ENCODE measurements around the gene PIK3R3. TPM values are rescaled to one million over a fixed set of nuclear protein-coding genes. Genes with fewer than 3 reads are reported as not detected.

The PIK3R3 gene
- total and polyA plus RNA-seq, 7 donors, result 6.7 to 24.2 (median 17.4) TPM

GRCh38 chr1:46081619-46082018, 50.8 kb downstream of the PIK3R3 start:
- 76 to 88% (median 82%) methylated on average over 1 of the region's 1 CpG for WGBS, 3 donors
- no peak overlapping the region for H3K4me3 ChIP-seq
- no peak for TF ChIP-seq CTCF (IDR thresholded peaks at IDR 0.05)
- peaks cover 12% of the 10 kb centered on the region for H3K4me1 ChIP-seq
- H3K27me3 ChIP-seq (ENCODE audit: insufficient read depth in 3 of 3, low read length in 2 of 3), result no peaks in the 10 kb centered on the region
- no peak for DNase-seq
- no peaks in the 10 kb centered on the region for H3K9me3 ChIP-seq
- H3K27ac ChIP-seq, result no peak overlapping the region
- H3K36me3 ChIP-seq (ENCODE audit: insufficient read depth in 1 of 2, low read depth in 1 of 2), result peaks cover 0 to 12% of the 10 kb centered on the region in 2 donors
- intact Hi-C loops (cut with DNase I), result no loop called here
- ATAC-seq, result no peak

GRCh38 chr1:46081206-46081605, 51.2 kb downstream of the PIK3R3 start:
- DNase-seq, result no peak
- no peak overlapping the region for H3K27ac ChIP-seq

GRCh38 chr1:46080257-46080656, 52.2 kb downstream of the PIK3R3 start:
- ATAC-seq, result no peak
- no peak for TF ChIP-seq CTCF (IDR thresholded peaks at IDR 0.05)
- Histone ChIP-seq H3K4me1 (peaks cover 8% of the 10 kb centered on the region), H3K36me3 (ENCODE audit: insufficient read depth in 1 of 2, low read depth in 1 of 2) (peaks cover 0 to 24% of the 10 kb centered on the region in 2 donors), H3K27me3 (ENCODE audit: insufficient read depth in 3 of 3, low read length in 2 of 3) (no peaks in the 10 kb centered on the region), H3K27ac (no peak overlapping the region), H3K4me3 (no peak overlapping the region), H3K9me3 (no peaks in the 10 kb centered on the region)
- no peak for DNase-seq
- intact Hi-C loops (cut with DNase I), result no loop called here
- 82 to 87% (median 84%) methylated on average over 3 of the region's 3 CpGs for WGBS, 3 donors

More at GRCh38 chr1:46081206-46081605, 51.2 kb downstream of the PIK3R3 start:
- peaks cover 12% of the 10 kb centered on the region for H3K4me1 ChIP-seq
- no peak for ATAC-seq
- H3K27me3 ChIP-seq (ENCODE audit: insufficient read depth in 3 of 3, low read length in 2 of 3), result no peaks in the 10 kb centered on the region
- 72 to 87% (median 77%) methylated on average over 7 of the region's 7 CpGs for WGBS, 3 donors
- no peak overlapping the region for H3K4me3 ChIP-seq
- H3K9me3 ChIP-seq, result no peaks in the 10 kb centered on the region
- H3K36me3 ChIP-seq (ENCODE audit: insufficient read depth in 1 of 2, low read depth in 1 of 2), result peaks cover 0 to 16% of the 10 kb centered on the region in 2 donors
- intact Hi-C loops (cut with DNase I), result no loop called here
- TF ChIP-seq CTCF (IDR thresholded peaks at IDR 0.05), result no peak

- intact Hi-C loops (cut with DNase I), result no loop called here
- no peaks in the 10 kb centered on the region for H3K9me3 ChIP-seq
- 96 to 99% (median 97%) methylated on average over 4 of the region's 4 CpGs for WGBS, 3 donors
- TF ChIP-seq CTCF (IDR thresholded peaks at IDR 0.05), result no peak
- no peak for DNase-seq
- H3K4me3 ChIP-seq, result no peak overlapping the region
- no peaks in the 10 kb centered on the region for H3K4me1 ChIP-seq
- peaks cover 0 to 31% of the 10 kb centered on the region in 2 donors for H3K36me3 ChIP-seq (ENCODE audit: insufficient read depth in 1 of 2, low read depth in 1 of 2)
- no peak overlapping the region for H3K27ac ChIP-seq
- H3K27me3 ChIP-seq (ENCODE audit: insufficient read depth in 3 of 3, low read length in 2 of 3), result no peaks in the 10 kb centered on the region
- no peak for ATAC-seq
Observed at GRCh38 chr1:46077644-46078043, 54.8 kb downstream of the PIK3R3 start.

GRCh38 chr1:46076343-46076742, 56.1 kb downstream of the PIK3R3 start:
- TF ChIP-seq CTCF (IDR thresholded peaks at IDR 0.05), result no peak
- no peaks in the 10 kb centered on the region for H3K4me1 ChIP-seq
- ATAC-seq, result no peak
- DNase-seq, result no peak
- peaks cover 0 to 33% of the 10 kb centered on the region in 2 donors for H3K36me3 ChIP-seq (ENCODE audit: insufficient read depth in 1 of 2, low read depth in 1 of 2)
- intact Hi-C loops (cut with DNase I), result no loop called here
- H3K27me3 ChIP-seq (ENCODE audit: insufficient read depth in 3 of 3, low read length in 2 of 3), result no peaks in the 10 kb centered on the region
- H3K4me3 ChIP-seq, result no peak overlapping the region
- H3K9me3 ChIP-seq, result no peaks in the 10 kb centered on the region
- no peak overlapping the region for H3K27ac ChIP-seq
- WGBS, 3 donors, result 54 to 76% (median 65%) methylated on average over 2 of the region's 2 CpGs

Measured in psoas muscle (tissue), 8 donors.